ENCODE data around the gene ADPRHL1.

The ADPRHL1 gene

GRCh38 chr13:113489549-113490495 lies 36.5 kb upstream of the ADPRHL1 start:
- H3K36me3 Mint-ChIP-seq, result peaks cover 3% of the 10 kb centered on the region
- H3K27ac Mint-ChIP-seq, result peak overlapping the region; percentile 14
- H3K9me3 Mint-ChIP-seq, result no peaks in the 10 kb centered on the region
- no peaks in the 10 kb centered on the region for H3K27me3 Mint-ChIP-seq
- peaks cover 40% of the 10 kb centered on the region for H3K4me1 Mint-ChIP-seq
- peak; percentile 31 for ATAC-seq (ENCODE audit: low read depth)
- H3K4me3 Mint-ChIP-seq, result peak overlapping the region; percentile 85
- DNase-seq (ENCODE audit: low spot score in 2 of 2), result peak; percentile 19 to 20

- no peaks in the 10 kb centered on the region for H3K9me3 Mint-ChIP-seq
- no peaks in the 10 kb centered on the region for H3K27me3 Mint-ChIP-seq
- peaks cover 37% of the 10 kb centered on the region for H3K4me1 Mint-ChIP-seq
- no peak for DNase-seq (ENCODE audit: low spot score in 2 of 2)
- peak overlapping the region; percentile 85 for H3K4me3 Mint-ChIP-seq
- ATAC-seq (ENCODE audit: low read depth), result no peak
- H3K36me3 Mint-ChIP-seq, result peaks cover 3% of the 10 kb centered on the region
- peak overlapping the region; percentile 14 for H3K27ac Mint-ChIP-seq
Observed at GRCh38 chr13:113489171-113489548, 35.9 kb upstream of the ADPRHL1 start.

GRCh38 chr13:113488283-113488682 lies 35.0 kb upstream of the ADPRHL1 start:
- Mint-ChIP-seq H3K27me3 (no peaks in the 10 kb centered on the region), H3K4me3 (no peak overlapping the region), H3K4me1 (peaks cover 30% of the 10 kb centered on the region), H3K36me3 (peaks cover 5% of the 10 kb centered on the region), H3K27ac (no peak overlapping the region), H3K9me3 (no peaks in the 10 kb centered on the region)
- no peak for DNase-seq (ENCODE audit: low spot score in 2 of 2)
- no peak for ATAC-seq (ENCODE audit: low read depth)

GRCh38 chr13:113486698-113487097 lies 33.4 kb upstream of the ADPRHL1 start:
- ATAC-seq (ENCODE audit: low read depth) (no peak), DNase-seq (ENCODE audit: low spot score in 2 of 2) (no peak)
- Mint-ChIP-seq H3K4me3 (no peak overlapping the region), H3K36me3 (peaks cover 5% of the 10 kb centered on the region), H3K27ac (no peak overlapping the region), H3K9me3 (no peaks in the 10 kb centered on the region), H3K4me1 (peaks cover 27% of the 10 kb centered on the region), H3K27me3 (no peaks in the 10 kb centered on the region)

- Mint-ChIP-seq H3K9me3 (no peaks in the 10 kb centered on the region), H3K4me3 (no peak overlapping the region), H3K27me3 (no peaks in the 10 kb centered on the region), H3K27ac (no peak overlapping the region), H3K36me3 (peaks cover 5% of the 10 kb centered on the region), H3K4me1 (peaks cover 24% of the 10 kb centered on the region)
- DNase-seq (ENCODE audit: low spot score in 2 of 2) (no peak), ATAC-seq (ENCODE audit: low read depth) (no peak)
Observed at GRCh38 chr13:113485545-113485944, 32.3 kb upstream of the ADPRHL1 start.

- Mint-ChIP-seq H3K36me3 (peaks cover 8% of the 10 kb centered on the region), H3K9me3 (no peaks in the 10 kb centered on the region), H3K4me3 (no peak overlapping the region), H3K4me1 (peaks cover 14% of the 10 kb centered on the region), H3K27me3 (no peaks in the 10 kb centered on the region), H3K27ac (no peak overlapping the region)
- ATAC-seq (ENCODE audit: low read depth) (no peak), DNase-seq (ENCODE audit: low spot score in 2 of 2) (no peak)
Observed at GRCh38 chr13:113483504-113484293, 30.4 kb upstream of the ADPRHL1 start.

- no peak for ATAC-seq (ENCODE audit: low read depth)
- no peak for DNase-seq (ENCODE audit: low spot score in 2 of 2)
- H3K27ac Mint-ChIP-seq, result no peak overlapping the region
- peaks cover 1% of the 10 kb centered on the region for H3K9me3 Mint-ChIP-seq
- no peaks in the 10 kb centered on the region for H3K27me3 Mint-ChIP-seq
- peaks cover 10% of the 10 kb centered on the region for H3K4me1 Mint-ChIP-seq
- H3K36me3 Mint-ChIP-seq, result peaks cover 13% of the 10 kb centered on the region
- H3K4me3 Mint-ChIP-seq, result no peak overlapping the region
Observed at GRCh38 chr13:113483081-113483480, 29.8 kb upstream of the ADPRHL1 start.

GRCh38 chr13:113479179-113479578 lies 25.9 kb upstream of the ADPRHL1 start:
- peaks cover 25% of the 10 kb centered on the region for H3K36me3 Mint-ChIP-seq
- DNase-seq (ENCODE audit: low spot score in 2 of 2) (no peak), ATAC-seq (ENCODE audit: low read depth) (no peak)
- no peaks in the 10 kb centered on the region for H3K27me3 Mint-ChIP-seq
- H3K9me3 Mint-ChIP-seq, result peaks cover 1% of the 10 kb centered on the region
- no peaks in the 10 kb centered on the region for H3K4me1 Mint-ChIP-seq
- no peak overlapping the region for H3K4me3 Mint-ChIP-seq
- no peak overlapping the region for H3K27ac Mint-ChIP-seq

- H3K27ac Mint-ChIP-seq, result no peak overlapping the region
- no peak for DNase-seq (ENCODE audit: low spot score in 2 of 2)
- no peak overlapping the region for H3K4me3 Mint-ChIP-seq
- no peaks in the 10 kb centered on the region for H3K27me3 Mint-ChIP-seq
- H3K4me1 Mint-ChIP-seq, result no peaks in the 10 kb centered on the region
- no peak for ATAC-seq (ENCODE audit: low read depth)
- H3K9me3 Mint-ChIP-seq, result peaks cover 1% of the 10 kb centered on the region
- H3K36me3 Mint-ChIP-seq, result peaks cover 34% of the 10 kb centered on the region
Observed at GRCh38 chr13:113477724-113478123, 24.4 kb upstream of the ADPRHL1 start.

GRCh38 chr13:113476811-113477210 lies 23.5 kb upstream of the ADPRHL1 start:
- DNase-seq (ENCODE audit: low spot score in 2 of 2) (no peak), ATAC-seq (ENCODE audit: low read depth) (no peak)
- peaks cover 35% of the 10 kb centered on the region for H3K36me3 Mint-ChIP-seq
- no peak overlapping the region for H3K27ac Mint-ChIP-seq
- no peaks in the 10 kb centered on the region for H3K27me3 Mint-ChIP-seq
- H3K4me3 Mint-ChIP-seq, result no peak overlapping the region
- H3K9me3 Mint-ChIP-seq, result peaks cover 1% of the 10 kb centered on the region
- no peaks in the 10 kb centered on the region for H3K4me1 Mint-ChIP-seq

GRCh38 chr13:113475911-113476310 lies 22.6 kb upstream of the ADPRHL1 start:
- H3K4me1 Mint-ChIP-seq, result no peaks in the 10 kb centered on the region
- H3K27me3 Mint-ChIP-seq, result no peaks in the 10 kb centered on the region
- no peak overlapping the region for H3K4me3 Mint-ChIP-seq
- DNase-seq (ENCODE audit: low spot score in 2 of 2), result no peak
- H3K9me3 Mint-ChIP-seq, result peaks cover 1% of the 10 kb centered on the region
- H3K36me3 Mint-ChIP-seq, result peaks cover 41% of the 10 kb centered on the region
- no peak for ATAC-seq (ENCODE audit: low read depth)
- no peak overlapping the region for H3K27ac Mint-ChIP-seq

- Mint-ChIP-seq H3K4me1 (no peaks in the 10 kb centered on the region), H3K4me3 (no peak overlapping the region), H3K27ac (no peak overlapping the region), H3K9me3 (peaks cover 1% of the 10 kb centered on the region), H3K36me3 (peaks cover 45% of the 10 kb centered on the region), H3K27me3 (no peaks in the 10 kb centered on the region)
- DNase-seq (ENCODE audit: low spot score in 2 of 2) (no peak), ATAC-seq (ENCODE audit: low read depth) (no peak)
Observed at GRCh38 chr13:113475280-113475679, 22.0 kb upstream of the ADPRHL1 start.

- Mint-ChIP-seq H3K36me3 (peaks cover 44% of the 10 kb centered on the region), H3K27ac (no peak overlapping the region)
- no peak for ATAC-seq (ENCODE audit: low read depth)
Observed at GRCh38 chr13:113474179-113474578, 20.9 kb upstream of the ADPRHL1 start.

GRCh38 chr13:113472355-113473025 lies 19.2 kb upstream of the ADPRHL1 start:
- H3K36me3 Mint-ChIP-seq, result peaks cover 45% of the 10 kb centered on the region
- no peaks in the 10 kb centered on the region for H3K9me3 Mint-ChIP-seq
- no peaks in the 10 kb centered on the region for H3K4me1 Mint-ChIP-seq
- H3K27me3 Mint-ChIP-seq, result no peaks in the 10 kb centered on the region
- H3K4me3 Mint-ChIP-seq, result no peak overlapping the region
- DNase-seq (ENCODE audit: low spot score in 2 of 2) (no peak), ATAC-seq (ENCODE audit: low read depth) (no peak)
- H3K27ac Mint-ChIP-seq, result no peak overlapping the region

More at GRCh38 chr13:113474179-113474578, 20.9 kb upstream of the ADPRHL1 start:
- no peaks in the 10 kb centered on the region for H3K4me1 Mint-ChIP-seq
- H3K4me3 Mint-ChIP-seq, result no peak overlapping the region
- H3K27me3 Mint-ChIP-seq, result no peaks in the 10 kb centered on the region
- H3K9me3 Mint-ChIP-seq, result peaks cover 1% of the 10 kb centered on the region
- DNase-seq (ENCODE audit: low spot score in 2 of 2), result no peak
